Endothelial cell (in vitro differentiated cells): ENCODE measurements around the gene HSBP1. TPM values are rescaled to one million over a fixed set of nuclear protein-coding genes. Genes with fewer than 3 reads are reported as not detected.

ENCODE experiments used
- DNase-seq: peaks from one replicate; pipeline ENCODE4 v3.0.0; 2021; ENCODE audit warnings: low spot score
- H3K27ac Mint-ChIP-seq: one replicate; pipeline ENCODE4 v1.8.0; 2021; ENCODE audit warnings: mixed read lengths, inconsistent platforms; ENCODE audit not compliant: unreplicated experiment
- H3K27me3 Mint-ChIP-seq: one replicate; pipeline ENCODE4 v1.8.0; 2021; ENCODE audit warnings: mild to moderate bottlenecking, moderate library complexity, mixed read lengths, inconsistent platforms; ENCODE audit not compliant: unreplicated experiment
- H3K36me3 Mint-ChIP-seq: one replicate; pipeline ENCODE4 v1.8.0; 2021; ENCODE audit warnings: mild to moderate bottlenecking, low read depth, mixed read lengths, inconsistent platforms; ENCODE audit not compliant: unreplicated experiment
- H3K4me1 Mint-ChIP-seq: one replicate; pipeline ENCODE4 v1.8.0; 2021; ENCODE audit warnings: mild to moderate bottlenecking, mixed read lengths, inconsistent platforms; ENCODE audit not compliant: unreplicated experiment
- H3K4me3 Mint-ChIP-seq: one replicate; pipeline ENCODE4 v1.8.0; 2021; ENCODE audit warnings: mild to moderate bottlenecking, mixed read lengths, inconsistent platforms; ENCODE audit not compliant: unreplicated experiment
- H3K9me3 Mint-ChIP-seq: one replicate; pipeline ENCODE4 v1.8.0; 2021; ENCODE audit warnings: mixed read lengths, inconsistent platforms; ENCODE audit not compliant: unreplicated experiment
- total RNA-seq: library from RNA; stranded (reverse); fragmentation: NEBNext Ultra II Directional; extraction: Animal tissue kit (Norgen Biotek cat#: 25700); gene quantifications from one replicate; pipeline ENCODE4 v1.2.1, GENCODE V29; 2021; ENCODE audit not compliant: unreplicated experiment
- TF ChIP-seq, protein P1 (sequence below): fragments of 200-600 bp; sonication (generic); IDR thresholded peaks from one replicate; pipeline ENCODE4 v1.5.0; 2021; ENCODE audit warnings: antibody characterized with exemption; ENCODE audit not compliant: unreplicated experiment

HSBP1 gene
- total RNA-seq, 1 donor from 2014 or later, result 215 TPM

- peak overlapping the region; percentile 48 for H3K27ac Mint-ChIP-seq
- TF ChIP-seq, protein P1, sequence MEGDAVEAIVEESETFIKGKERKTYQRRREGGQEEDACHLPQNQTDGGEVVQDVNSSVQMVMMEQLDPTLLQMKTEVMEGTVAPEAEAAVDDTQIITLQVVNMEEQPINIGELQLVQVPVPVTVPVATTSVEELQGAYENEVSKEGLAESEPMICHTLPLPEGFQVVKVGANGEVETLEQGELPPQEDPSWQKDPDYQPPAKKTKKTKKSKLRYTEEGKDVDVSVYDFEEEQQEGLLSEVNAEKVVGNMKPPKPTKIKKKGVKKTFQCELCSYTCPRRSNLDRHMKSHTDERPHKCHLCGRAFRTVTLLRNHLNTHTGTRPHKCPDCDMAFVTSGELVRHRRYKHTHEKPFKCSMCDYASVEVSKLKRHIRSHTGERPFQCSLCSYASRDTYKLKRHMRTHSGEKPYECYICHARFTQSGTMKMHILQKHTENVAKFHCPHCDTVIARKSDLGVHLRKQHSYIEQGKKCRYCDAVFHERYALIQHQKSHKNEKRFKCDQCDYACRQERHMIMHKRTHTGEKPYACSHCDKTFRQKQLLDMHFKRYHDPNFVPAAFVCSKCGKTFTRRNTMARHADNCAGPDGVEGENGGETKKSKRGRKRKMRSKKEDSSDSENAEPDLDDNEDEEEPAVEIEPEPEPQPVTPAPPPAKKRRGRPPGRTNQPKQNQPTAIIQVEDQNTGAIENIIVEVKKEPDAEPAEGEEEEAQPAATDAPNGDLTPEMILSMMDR, result no peak
- no peaks in the 10 kb centered on the region for H3K27me3 Mint-ChIP-seq
- H3K9me3 Mint-ChIP-seq, result no peaks in the 10 kb centered on the region
- H3K4me3 Mint-ChIP-seq, result no peak overlapping the region
- DNase-seq, result no peak
- H3K4me1 Mint-ChIP-seq, result no peaks in the 10 kb centered on the region
- peaks cover 3% of the 10 kb centered on the region for H3K36me3 Mint-ChIP-seq
Measured at GRCh38 chr16:83835586-83836566, 28.1 kb downstream of the HSBP1 start.

GRCh38 chr16:83837566-83837965 lies 29.8 kb downstream of the HSBP1 start:
- Mint-ChIP-seq H3K4me1 (no peaks in the 10 kb centered on the region), H3K4me3 (no peak overlapping the region), H3K9me3 (no peaks in the 10 kb centered on the region), H3K36me3 (peaks cover 3% of the 10 kb centered on the region), H3K27ac (no peak overlapping the region), H3K27me3 (no peaks in the 10 kb centered on the region)
- DNase-seq, result no peak
- TF ChIP-seq, protein P1, result no peak

DNA sequence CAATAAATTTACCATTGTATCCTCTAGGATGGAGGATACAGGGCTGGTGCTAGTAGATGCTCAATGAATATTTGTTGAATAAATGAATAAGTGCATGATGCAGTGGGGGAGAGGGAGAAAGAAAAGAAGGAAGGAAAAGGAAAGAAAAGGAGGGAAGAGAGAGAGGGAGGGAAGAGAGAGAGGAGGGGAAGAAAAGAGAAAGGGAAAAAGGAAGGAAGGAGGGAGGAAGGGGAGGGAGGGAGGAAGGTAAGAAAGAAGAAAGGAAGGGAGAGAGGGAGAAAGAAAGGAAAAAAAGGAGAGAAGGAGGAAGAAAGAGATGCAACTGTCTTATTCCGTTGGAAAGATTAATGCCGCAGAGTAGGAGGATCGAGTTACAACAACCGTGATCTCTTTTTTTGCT lies 30.4 kb downstream of the HSBP1 start:
- H3K27ac Mint-ChIP-seq, result no peak overlapping the region
- H3K4me1 Mint-ChIP-seq, result no peaks in the 10 kb centered on the region
- no peaks in the 10 kb centered on the region for H3K9me3 Mint-ChIP-seq
- no peak for DNase-seq
- no peaks in the 10 kb centered on the region for H3K36me3 Mint-ChIP-seq
- TF ChIP-seq, protein P1, result no peak
- no peak overlapping the region for H3K4me3 Mint-ChIP-seq
- H3K27me3 Mint-ChIP-seq, result no peaks in the 10 kb centered on the region

DNA sequence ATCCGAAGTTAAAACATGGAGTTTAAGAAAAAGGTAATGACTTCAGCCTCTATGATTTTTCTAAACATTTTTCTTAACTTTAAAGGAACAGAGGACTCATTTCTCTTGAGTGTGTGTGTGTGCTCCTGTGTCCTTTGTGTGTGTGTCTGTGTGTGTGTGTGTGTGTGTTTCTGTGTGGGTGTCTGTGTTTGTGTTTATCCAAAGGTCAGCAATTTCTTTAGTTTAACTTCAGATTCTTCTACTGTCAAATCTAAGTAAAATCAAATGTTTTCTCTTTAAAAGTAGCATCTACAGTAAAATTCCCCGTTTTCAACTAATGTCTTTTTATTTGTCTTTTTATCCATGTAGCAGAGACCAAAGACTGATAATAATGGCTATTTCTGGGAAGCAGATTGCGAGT lies 31.8 kb downstream of the HSBP1 start:
- Mint-ChIP-seq H3K36me3 (no peaks in the 10 kb centered on the region), H3K27me3 (no peaks in the 10 kb centered on the region), H3K9me3 (no peaks in the 10 kb centered on the region), H3K4me1 (no peaks in the 10 kb centered on the region), H3K4me3 (no peak overlapping the region), H3K27ac (no peak overlapping the region)
- TF ChIP-seq, protein P1, result no peak
- DNase-seq, result no peak

- Mint-ChIP-seq H3K4me1 (no peaks in the 10 kb centered on the region), H3K36me3 (no peaks in the 10 kb centered on the region), H3K27me3 (no peaks in the 10 kb centered on the region), H3K9me3 (no peaks in the 10 kb centered on the region), H3K4me3 (no peak overlapping the region), H3K27ac (no peak overlapping the region)
- DNase-seq, result no peak
- TF ChIP-seq, protein P1, result no peak
Measured at GRCh38 chr16:83840060-83840617, 32.4 kb downstream of the HSBP1 start.
